ENCODE measurements around the gene PAX7. TPM values are rescaled to one million over a fixed set of nuclear protein-coding genes. Genes with fewer than 3 reads are reported as not detected.
"Not testable (repeated sequence)": the region's sequence is repeated elsewhere in the genome, so short reads cannot be mapped to it uniquely, and the experiment has no call there.

Gene PAX7
- total RNA-seq, 1 experiment from 2014 or later, result not detected

DNA sequence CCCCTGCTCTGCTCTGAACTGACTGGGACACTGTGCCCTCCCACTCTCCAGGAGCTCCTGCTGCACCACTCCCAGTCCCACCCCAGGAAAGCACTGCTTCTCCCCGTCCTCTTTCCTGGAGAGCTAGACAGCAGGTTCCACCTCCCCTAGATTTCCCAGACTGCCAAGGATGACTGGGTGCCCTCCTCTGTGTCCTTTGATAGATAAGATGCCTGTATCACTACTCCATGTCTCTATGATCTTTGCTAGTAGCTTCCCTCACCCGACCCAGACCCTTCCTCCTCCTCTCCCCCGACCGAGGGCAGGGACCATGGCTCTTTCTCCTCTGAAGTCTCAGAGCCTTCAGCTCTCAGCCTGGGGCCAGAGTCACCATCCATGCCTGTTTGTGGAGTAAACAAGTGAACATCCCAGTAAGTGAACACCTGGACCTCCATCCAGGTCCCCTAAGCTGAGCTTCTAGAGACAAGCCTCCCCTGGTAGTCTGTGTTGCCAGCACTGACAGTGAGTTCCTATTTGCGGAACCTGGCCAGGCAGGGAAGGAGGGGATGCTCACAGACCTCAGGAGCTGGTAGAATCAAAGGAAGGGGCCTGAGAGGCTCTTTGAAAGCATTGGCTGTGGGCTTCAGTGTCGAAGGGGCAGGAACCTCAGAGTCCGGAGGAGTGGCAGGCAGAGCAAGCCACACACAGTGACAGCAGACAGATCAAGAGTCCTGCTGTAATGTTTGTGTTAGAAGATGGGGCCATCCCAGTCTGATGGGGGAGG is 104.0 kb downstream of the PAX7 start:
- Histone ChIP-seq H3K9me3 (replicated peaks) (no peaks in the 10 kb centered on the region), H3K4me3 (no peak overlapping the region), H3K36me3 (no peaks in the 10 kb centered on the region), H3K27me3 (replicated peaks) (peaks cover 43% of the 10 kb centered on the region), H3K4me1 (replicated peaks) (no peaks in the 10 kb centered on the region), H3K27ac (no peak overlapping the region)
- no peak for DNase-seq (ENCODE audit: low read depth in 1 of 2, low spot score in 2 of 2)

DNA sequence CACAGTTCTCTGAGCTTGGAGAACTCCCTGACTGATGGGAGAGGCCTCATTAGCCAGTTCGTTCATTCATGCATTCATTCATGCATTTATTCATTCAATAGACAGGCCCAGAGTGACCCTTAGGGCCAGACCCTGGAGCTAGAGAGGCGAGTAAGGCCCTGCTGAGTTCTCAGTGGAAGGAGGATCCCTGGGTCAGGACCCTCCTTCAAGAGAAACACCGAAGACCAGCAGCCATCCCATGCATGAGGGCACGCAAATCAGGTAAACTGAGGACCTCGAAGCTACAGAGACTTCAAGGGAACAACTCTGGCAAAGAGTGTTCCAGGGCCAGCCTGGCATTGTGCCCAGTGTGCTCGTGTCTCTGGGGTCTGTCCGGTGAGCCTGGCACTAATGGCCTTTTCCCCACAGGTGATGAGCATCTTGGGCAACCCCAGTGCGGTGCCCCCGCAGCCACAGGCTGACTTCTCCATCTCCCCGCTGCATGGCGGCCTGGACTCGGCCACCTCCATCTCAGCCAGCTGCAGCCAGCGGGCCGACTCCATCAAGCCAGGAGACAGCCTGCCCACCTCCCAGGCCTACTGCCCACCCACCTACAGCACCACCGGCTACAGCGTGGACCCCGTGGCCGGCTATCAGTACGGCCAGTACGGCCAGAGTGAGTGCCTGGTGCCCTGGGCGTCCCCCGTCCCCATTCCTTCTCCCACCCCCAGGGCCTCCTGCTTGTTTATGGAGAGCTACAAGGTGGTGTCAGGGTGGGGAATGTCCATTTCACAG is 104.8 kb downstream of the PAX7 start:
- no peak overlapping the region for H3K27ac ChIP-seq
- H3K27me3 ChIP-seq (replicated peaks), result peaks cover 38% of the 10 kb centered on the region
- H3K4me1 ChIP-seq (replicated peaks), result no peaks in the 10 kb centered on the region
- H3K36me3 ChIP-seq, result no peaks in the 10 kb centered on the region
- no peaks in the 10 kb centered on the region for H3K9me3 ChIP-seq (replicated peaks)
- no peak for DNase-seq (ENCODE audit: low read depth in 1 of 2, low spot score in 2 of 2)
- H3K4me3 ChIP-seq, result no peak overlapping the region

DNA sequence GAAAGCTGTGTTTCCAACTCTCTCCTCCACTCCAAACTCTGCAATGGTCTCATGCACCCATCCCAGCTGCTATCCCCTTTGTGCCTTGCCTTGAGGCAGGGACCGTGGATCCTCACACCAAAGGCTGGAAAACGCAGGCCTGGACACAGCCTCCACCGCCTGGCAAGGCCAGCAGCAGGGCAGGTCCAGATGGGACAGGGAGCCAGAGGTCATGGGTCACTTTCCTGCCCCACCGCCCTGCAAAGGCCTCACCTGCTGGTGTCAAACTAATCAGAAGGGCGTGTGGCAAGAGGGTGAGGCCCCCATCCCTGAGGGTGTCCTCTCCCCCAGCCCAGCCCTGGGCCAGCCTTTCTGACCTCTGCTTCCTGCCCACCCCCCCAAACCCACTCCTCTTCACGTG is 106.3 kb downstream of the PAX7 start:
- H3K4me3 ChIP-seq, result no peak overlapping the region
- no peaks in the 10 kb centered on the region for H3K9me3 ChIP-seq (replicated peaks)
- H3K27ac ChIP-seq, result no peak overlapping the region
- no peaks in the 10 kb centered on the region for H3K36me3 ChIP-seq
- H3K27me3 ChIP-seq (replicated peaks), result peaks cover 33% of the 10 kb centered on the region
- no peaks in the 10 kb centered on the region for H3K4me1 ChIP-seq (replicated peaks)
- DNase-seq (ENCODE audit: low read depth in 1 of 2, low spot score in 2 of 2), result no peak

- DNase-seq (ENCODE audit: low read depth in 1 of 2, low spot score in 2 of 2), result no peak
- Histone ChIP-seq H3K9me3 (replicated peaks) (no peaks in the 10 kb centered on the region), H3K27me3 (replicated peaks) (peaks cover 26% of the 10 kb centered on the region), H3K4me1 (replicated peaks) (no peaks in the 10 kb centered on the region), H3K4me3 (no peak overlapping the region), H3K27ac (no peak overlapping the region), H3K36me3 (no peaks in the 10 kb centered on the region)
Measured at GRCh38 chr1:18738126-18738525, 107.5 kb downstream of the PAX7 start.

DNA sequence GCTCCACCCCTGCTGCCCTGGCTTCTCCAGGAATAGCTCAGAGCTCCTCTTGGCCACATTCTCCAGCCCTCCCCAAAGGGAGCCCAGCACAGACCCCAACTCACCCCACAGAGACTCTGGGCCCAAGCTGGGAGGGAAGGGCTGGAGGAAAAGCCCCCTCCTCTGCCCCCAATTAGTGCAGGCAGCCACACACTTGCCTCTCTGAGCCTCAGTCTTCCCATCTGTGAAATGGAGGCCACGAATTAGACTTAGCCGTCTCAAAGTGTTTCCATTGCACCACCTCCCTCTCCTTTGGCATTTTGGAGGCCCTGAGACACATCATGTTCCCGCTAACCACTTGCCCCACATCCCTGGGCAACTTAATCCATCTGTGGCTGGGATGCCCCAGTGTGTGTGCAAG is 108.0 kb downstream of the PAX7 start:
- Histone ChIP-seq H3K4me1 (replicated peaks) (no peaks in the 10 kb centered on the region), H3K27ac (no peak overlapping the region), H3K4me3 (no peak overlapping the region), H3K36me3 (no peaks in the 10 kb centered on the region), H3K9me3 (replicated peaks) (no peaks in the 10 kb centered on the region), H3K27me3 (replicated peaks) (peaks cover 22% of the 10 kb centered on the region; the same call in 1 of the 2 replicates)
- DNase-seq (ENCODE audit: low read depth in 1 of 2, low spot score in 2 of 2), result no peak

DNA sequence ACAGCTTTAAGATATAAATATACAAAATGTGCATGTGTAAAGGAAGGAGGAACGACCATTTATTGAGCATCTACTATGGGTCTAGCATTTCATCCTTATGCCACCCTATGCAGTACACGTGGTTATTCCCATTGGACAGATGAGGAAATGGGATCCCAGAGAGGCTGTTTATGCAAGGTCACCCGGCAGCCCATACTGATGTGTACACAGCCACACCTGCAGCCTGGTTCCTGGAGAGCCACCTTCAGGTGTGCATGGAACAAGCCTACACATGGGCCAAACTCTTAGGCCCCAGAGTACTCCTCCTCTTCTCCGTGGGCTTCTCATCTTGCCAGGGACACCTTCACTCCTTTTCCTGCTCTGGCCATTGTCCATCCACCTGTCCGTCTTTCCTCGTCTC is 108.8 kb downstream of the PAX7 start:
- no peak for DNase-seq (ENCODE audit: low read depth in 1 of 2, low spot score in 2 of 2)
- Histone ChIP-seq H3K27me3 (replicated peaks) (peaks cover 17% of the 10 kb centered on the region; the same call in 1 of the 2 replicates), H3K4me3 (no peak overlapping the region), H3K36me3 (no peaks in the 10 kb centered on the region), H3K9me3 (replicated peaks) (no peaks in the 10 kb centered on the region), H3K27ac (no peak overlapping the region), H3K4me1 (replicated peaks) (no peaks in the 10 kb centered on the region)

GRCh38 chr1:18739897-18740296 is 109.3 kb downstream of the PAX7 start:
- peaks cover 12% of the 10 kb centered on the region; the same call in 1 of the 2 replicates for H3K27me3 ChIP-seq (replicated peaks)
- no peak overlapping the region for H3K27ac ChIP-seq
- H3K4me1 ChIP-seq (replicated peaks), result no peaks in the 10 kb centered on the region
- no peak for DNase-seq (ENCODE audit: low read depth in 1 of 2, low spot score in 2 of 2)
- no peaks in the 10 kb centered on the region for H3K9me3 ChIP-seq (replicated peaks)
- H3K36me3 ChIP-seq, result no peaks in the 10 kb centered on the region
- H3K4me3 ChIP-seq, result no peak overlapping the region

DNA sequence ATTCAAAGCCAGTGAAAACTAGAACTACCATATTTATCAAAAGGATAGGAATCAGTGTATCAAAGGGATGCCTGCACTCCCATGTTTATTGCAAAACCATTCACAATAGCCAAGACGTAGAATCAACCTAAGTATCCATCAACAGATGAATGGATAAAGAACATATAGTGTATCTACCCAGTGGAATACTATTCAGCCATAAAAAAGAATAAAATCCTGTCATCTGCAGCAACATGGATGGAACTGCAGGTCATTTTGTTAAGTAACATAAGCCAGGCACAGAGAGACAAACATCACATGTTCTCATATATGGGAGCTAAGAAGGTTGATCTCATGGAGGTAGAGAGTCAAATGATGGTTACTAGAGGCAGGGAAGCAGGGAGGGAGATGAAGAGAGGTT is 110.0 kb downstream of the PAX7 start:
- Histone ChIP-seq H3K36me3 (no peaks in the 10 kb centered on the region), H3K9me3 (replicated peaks) (no peaks in the 10 kb centered on the region), H3K4me1 (replicated peaks) (no peaks in the 10 kb centered on the region), H3K27me3 (replicated peaks) (0 out of 2 replicates have a peak, but pooled peaks cover 7% of the 10 kb centered on the region), H3K4me3 (no peak overlapping the region), H3K27ac (no peak overlapping the region)
- no peak for DNase-seq (ENCODE audit: low read depth in 1 of 2, low spot score in 2 of 2)

- H3K27me3 ChIP-seq (replicated peaks), result peaks cover 5% of the 10 kb centered on the region; the same call in 1 of the 2 replicates
- DNase-seq (ENCODE audit: low read depth in 1 of 2, low spot score in 2 of 2), result no peak
- H3K36me3 ChIP-seq, result no peaks in the 10 kb centered on the region
- no peaks in the 10 kb centered on the region for H3K9me3 ChIP-seq (replicated peaks)
- no peak overlapping the region for H3K4me3 ChIP-seq
- H3K4me1 ChIP-seq (replicated peaks), result no peaks in the 10 kb centered on the region
- no peak overlapping the region for H3K27ac ChIP-seq
Measured at GRCh38 chr1:18743233-18743632, 112.6 kb downstream of the PAX7 start.

GRCh38 chr1:18744381-18744780 is 113.7 kb downstream of the PAX7 start:
- H3K4me3 ChIP-seq; H3K27me3 ChIP-seq (replicated peaks); H3K4me1 ChIP-seq (replicated peaks); H3K27ac ChIP-seq; H3K9me3 ChIP-seq (replicated peaks); H3K36me3 ChIP-seq; DNase-seq (ENCODE audit: low read depth in 1 of 2, low spot score in 2 of 2): not testable (repeated sequence)

- H3K27me3 ChIP-seq (replicated peaks), result peaks cover 5% of the 10 kb centered on the region; the same call in 1 of the 2 replicates
- H3K9me3 ChIP-seq (replicated peaks), result no peaks in the 10 kb centered on the region
- no peak overlapping the region for H3K4me3 ChIP-seq
- H3K27ac ChIP-seq, result no peak overlapping the region
- DNase-seq (ENCODE audit: low read depth in 1 of 2, low spot score in 2 of 2), result no peak
- H3K36me3 ChIP-seq, result no peaks in the 10 kb centered on the region
- H3K4me1 ChIP-seq (replicated peaks), result no peaks in the 10 kb centered on the region
Measured at GRCh38 chr1:18746981-18747380, 116.3 kb downstream of the PAX7 start.

- Histone ChIP-seq H3K36me3 (no peaks in the 10 kb centered on the region), H3K27ac (no peak overlapping the region), H3K4me1 (replicated peaks) (no peaks in the 10 kb centered on the region), H3K4me3 (no peak overlapping the region), H3K27me3 (replicated peaks) (peaks cover 3% of the 10 kb centered on the region; the same call in 1 of the 2 replicates), H3K9me3 (replicated peaks) (no peaks in the 10 kb centered on the region)
- no peak for DNase-seq (ENCODE audit: low read depth in 1 of 2, low spot score in 2 of 2)
Measured at GRCh38 chr1:18747671-18748070, 117.0 kb downstream of the PAX7 start.

DNA sequence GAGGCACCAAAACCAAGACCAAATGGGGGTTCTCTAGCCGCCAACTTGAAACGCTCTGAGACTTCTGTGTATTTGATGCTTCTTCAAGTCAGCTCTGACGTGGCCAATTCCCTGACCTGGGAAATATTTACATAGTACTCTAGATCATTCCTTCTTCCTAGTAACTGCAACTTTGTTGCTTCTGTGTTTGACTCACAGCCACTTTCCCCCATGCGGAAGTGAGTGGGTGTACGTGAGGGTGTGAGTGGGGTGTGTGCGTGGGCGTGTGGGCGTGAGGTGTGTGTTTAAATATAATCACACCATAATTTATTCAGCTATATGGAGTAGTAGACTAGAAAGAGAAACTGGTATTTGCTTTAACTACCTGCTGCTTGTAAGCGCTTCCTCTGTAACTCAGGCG is 117.8 kb downstream of the PAX7 start:
- no peaks in the 10 kb centered on the region for H3K36me3 ChIP-seq
- no peaks in the 10 kb centered on the region; the same call in 1 of the 2 replicates for H3K27me3 ChIP-seq (replicated peaks)
- no peak for DNase-seq (ENCODE audit: low read depth in 1 of 2, low spot score in 2 of 2)
- no peaks in the 10 kb centered on the region for H3K4me1 ChIP-seq (replicated peaks)
- no peaks in the 10 kb centered on the region for H3K9me3 ChIP-seq (replicated peaks)
- H3K27ac ChIP-seq, result no peak overlapping the region
- no peak overlapping the region for H3K4me3 ChIP-seq

DNA sequence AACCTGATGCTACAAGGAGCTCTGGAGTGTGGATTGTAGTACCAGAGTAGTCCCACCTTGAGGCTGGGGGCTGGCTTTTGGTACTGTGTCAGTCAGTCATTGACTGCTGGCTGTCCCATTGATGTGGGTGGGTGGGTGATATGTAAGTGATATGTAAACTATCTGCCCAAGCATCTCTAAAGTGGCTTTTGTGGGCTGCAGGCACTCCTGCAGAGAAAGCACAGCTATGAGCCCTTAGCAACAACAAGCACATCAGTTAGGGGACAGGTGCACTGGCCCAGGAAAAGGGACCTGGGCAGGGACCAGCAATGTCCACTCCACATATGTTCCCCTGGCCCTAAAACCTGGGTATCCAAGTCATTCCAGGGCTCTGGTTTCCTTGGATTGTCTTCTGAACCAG is 118.9 kb downstream of the PAX7 start:
- no peak for DNase-seq (ENCODE audit: low read depth in 1 of 2, low spot score in 2 of 2)
- no peak overlapping the region for H3K27ac ChIP-seq
- H3K27me3 ChIP-seq (replicated peaks), result no peaks in the 10 kb centered on the region; the same call in 1 of the 2 replicates
- H3K4me1 ChIP-seq (replicated peaks), result no peaks in the 10 kb centered on the region
- no peak overlapping the region for H3K4me3 ChIP-seq
- no peaks in the 10 kb centered on the region for H3K9me3 ChIP-seq (replicated peaks)
- H3K36me3 ChIP-seq, result no peaks in the 10 kb centered on the region

Measured in SJSA1 (cell line).